OCI-LY1 (cell line): ENCODE data around the gene KHDRBS2.

ENCODE experiments used
- H2AFZ ChIP-seq: fragments of 200-600 bp; sonication (generic), shearing (Covaris generic); 2 replicates; pipeline ENCODE4 v1.6.0; 2014; ENCODE audit warnings: antibody characterized with exemption, mild to moderate bottlenecking, low read length
- H3F3A ChIP-seq: fragments of 200-600 bp; sonication (generic), shearing (Covaris generic); 2 replicates; pipeline ENCODE4 v1.6.0; 2014; ENCODE audit warnings: mild to moderate bottlenecking, antibody characterized with exemption, low read length, moderate library complexity; ENCODE audit not compliant: insufficient read depth
- H3K27ac ChIP-seq: fragments of 200-600 bp; sonication (generic); 2 replicates; pipeline ENCODE4 v1.5.1; 2014; ENCODE audit warnings: low read length, mixed run types, mild to moderate bottlenecking, low read depth; ENCODE audit not compliant: poor library complexity, severe bottlenecking
- H3K27me3 ChIP-seq: fragments of 200-600 bp; sonication (generic); 2 replicates; pipeline ENCODE4 v1.6.0; 2014; ENCODE audit warnings: antibody characterized with exemption, mild to moderate bottlenecking, low read length, moderate library complexity; ENCODE audit not compliant: insufficient read depth
- H3K36me3 ChIP-seq: fragments of 200-600 bp; sonication (generic); 2 replicates; pipeline ENCODE4 v1.6.1; 2014; ENCODE audit warnings: mild to moderate bottlenecking, antibody characterized with exemption, low read length, moderate library complexity, mixed read lengths; ENCODE audit not compliant: insufficient read depth
- H3K4me1 ChIP-seq: fragments of 200-600 bp; sonication (generic); 2 replicates; pipeline ENCODE4 v1.5.1; 2014; ENCODE audit warnings: mild to moderate bottlenecking, low read length, moderate library complexity; ENCODE audit not compliant: insufficient read depth, severe bottlenecking
- H3K4me2 ChIP-seq: fragments of 200-600 bp; sonication (generic), shearing (Covaris generic); 2 replicates; pipeline ENCODE4 v1.6.1; 2014; ENCODE audit warnings: low read length
- H3K4me3 ChIP-seq: fragments of 200-600 bp; sonication (generic); 2 replicates; pipeline ENCODE4 v1.5.1; 2014; ENCODE audit warnings: low read length, low read depth, mild to moderate bottlenecking, mixed read lengths; ENCODE audit not compliant: poor library complexity, severe bottlenecking
- H3K79me2 ChIP-seq: fragments of 200-600 bp; shearing (Covaris generic); 2 replicates; pipeline ENCODE4 v1.6.1; 2016; ENCODE audit warnings: mixed run types, low read length, mixed read lengths; ENCODE audit not compliant: insufficient read depth
- H3K9ac ChIP-seq: fragments of 200-600 bp; sonication (generic), shearing (Covaris generic); 2 replicates; pipeline ENCODE4 v1.6.1; 2014; ENCODE audit warnings: mild to moderate bottlenecking, low read length, mixed read lengths
- H3K9me2 ChIP-seq: fragments of 200-600 bp; sonication (generic), shearing (Covaris generic); 2 replicates; pipeline ENCODE4 v1.6.1; 2014; ENCODE audit warnings: low read depth, mild to moderate bottlenecking, low read length, mixed read lengths
- H3K9me3 ChIP-seq: fragments of 200-600 bp; shearing (Covaris generic); 2 replicates; pipeline ENCODE4 v1.6.1; 2014; ENCODE audit warnings: low read length, mixed read lengths
- H4K20me1 ChIP-seq: fragments of 200-600 bp; sonication (generic), shearing (Covaris generic); 2 replicates; pipeline ENCODE4 v1.6.0; 2016; ENCODE audit warnings: mild to moderate bottlenecking, low read length; ENCODE audit not compliant: insufficient read depth
- EZH2 ChIP-seq: fragments of 200-600 bp; sonication (generic), shearing (Covaris generic); IDR thresholded peaks from 2 replicates; pipeline ENCODE4 v1.8.0; 2017; ENCODE audit warnings: borderline replicate concordance, mixed run types, mild to moderate bottlenecking, antibody characterized with exemption, low read length, moderate library complexity, mixed read lengths
- TF ChIP-seq, protein P1 (sequence below): fragments of 200-600 bp; sonication (generic), shearing (Covaris generic); IDR thresholded peaks from 2 replicates; pipeline ENCODE4 v1.5.1; 2017; ENCODE audit warnings: mild to moderate bottlenecking, antibody characterized with exemption, low read length, moderate library complexity, mixed read lengths

KHDRBS2 gene

DNA sequence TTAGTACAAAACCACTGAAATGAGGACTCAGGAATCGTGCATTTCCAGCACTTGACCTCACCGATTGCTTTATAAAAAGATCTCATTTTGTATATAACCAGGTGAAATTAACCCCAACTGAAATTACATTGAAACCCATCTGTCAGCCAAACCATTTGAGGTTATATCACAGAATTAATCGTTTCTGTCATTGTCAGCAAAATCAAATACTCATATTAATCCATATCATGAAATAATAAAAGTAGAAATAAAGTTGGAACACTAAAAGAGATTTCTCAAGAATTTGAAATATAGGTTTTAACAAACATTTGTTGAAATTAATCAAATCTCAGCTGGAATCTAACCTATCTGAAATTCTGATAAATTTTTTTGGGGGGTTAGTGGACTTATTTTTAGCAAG, 23.7 kb downstream of the KHDRBS2 start:
- no peaks in the 10 kb centered on the region for H3K9me2 ChIP-seq
- H2AFZ ChIP-seq = no peak overlapping the region
- no peaks in the 10 kb centered on the region for H3K36me3 ChIP-seq
- no peaks in the 10 kb centered on the region for H3K79me2 ChIP-seq
- H3K27me3 ChIP-seq = no peaks in the 10 kb centered on the region
- H3F3A ChIP-seq = no peaks in the 10 kb centered on the region; the same call in 1 of the 2 replicates
- no peaks in the 10 kb centered on the region for H3K9me3 ChIP-seq
- no peak overlapping the region for H3K4me3 ChIP-seq
- no peak overlapping the region for H3K27ac ChIP-seq
- H3K4me1 ChIP-seq = no peaks in the 10 kb centered on the region
- H3K9ac ChIP-seq = no peak overlapping the region
- TF ChIP-seq, protein P1, sequence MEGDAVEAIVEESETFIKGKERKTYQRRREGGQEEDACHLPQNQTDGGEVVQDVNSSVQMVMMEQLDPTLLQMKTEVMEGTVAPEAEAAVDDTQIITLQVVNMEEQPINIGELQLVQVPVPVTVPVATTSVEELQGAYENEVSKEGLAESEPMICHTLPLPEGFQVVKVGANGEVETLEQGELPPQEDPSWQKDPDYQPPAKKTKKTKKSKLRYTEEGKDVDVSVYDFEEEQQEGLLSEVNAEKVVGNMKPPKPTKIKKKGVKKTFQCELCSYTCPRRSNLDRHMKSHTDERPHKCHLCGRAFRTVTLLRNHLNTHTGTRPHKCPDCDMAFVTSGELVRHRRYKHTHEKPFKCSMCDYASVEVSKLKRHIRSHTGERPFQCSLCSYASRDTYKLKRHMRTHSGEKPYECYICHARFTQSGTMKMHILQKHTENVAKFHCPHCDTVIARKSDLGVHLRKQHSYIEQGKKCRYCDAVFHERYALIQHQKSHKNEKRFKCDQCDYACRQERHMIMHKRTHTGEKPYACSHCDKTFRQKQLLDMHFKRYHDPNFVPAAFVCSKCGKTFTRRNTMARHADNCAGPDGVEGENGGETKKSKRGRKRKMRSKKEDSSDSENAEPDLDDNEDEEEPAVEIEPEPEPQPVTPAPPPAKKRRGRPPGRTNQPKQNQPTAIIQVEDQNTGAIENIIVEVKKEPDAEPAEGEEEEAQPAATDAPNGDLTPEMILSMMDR = no peak
- no peak for TF ChIP-seq EZH2
- H3K4me2 ChIP-seq = no peak overlapping the region
- H4K20me1 ChIP-seq = no peaks in the 10 kb centered on the region

DNA sequence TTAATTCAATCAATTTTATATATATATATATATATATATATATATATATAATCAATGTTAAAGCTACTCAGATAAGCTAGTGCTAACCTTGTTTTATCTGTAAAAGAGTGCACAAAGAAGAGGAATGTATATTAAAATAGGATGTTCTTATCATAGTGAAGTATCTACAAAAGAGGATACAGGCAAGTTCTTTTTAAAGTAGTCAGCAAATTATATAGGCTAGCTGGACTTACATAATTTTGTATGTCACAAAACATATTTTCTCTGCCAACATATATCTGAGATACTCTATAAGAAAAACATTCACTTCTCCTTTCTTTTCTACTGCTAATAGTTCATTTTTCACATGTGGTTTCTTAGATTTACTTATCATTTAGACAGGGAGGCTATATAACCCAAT, 39.9 kb downstream of the KHDRBS2 start:
- Histone ChIP-seq H3K9me2 (no peaks in the 10 kb centered on the region), H3K27me3 (no peaks in the 10 kb centered on the region), H3F3A (no peaks in the 10 kb centered on the region), H3K27ac (no peak overlapping the region), H3K4me2 (no peak overlapping the region), H2AFZ (no peak overlapping the region), H3K36me3 (no peaks in the 10 kb centered on the region), H3K4me1 (no peaks in the 10 kb centered on the region), H3K4me3 (no peak overlapping the region), H3K79me2 (no peaks in the 10 kb centered on the region), H4K20me1 (no peaks in the 10 kb centered on the region), H3K9me3 (no peaks in the 10 kb centered on the region), H3K9ac (no peak overlapping the region)
- TF ChIP-seq EZH2 = no peak
- TF ChIP-seq, protein P1 = no peak

DNA sequence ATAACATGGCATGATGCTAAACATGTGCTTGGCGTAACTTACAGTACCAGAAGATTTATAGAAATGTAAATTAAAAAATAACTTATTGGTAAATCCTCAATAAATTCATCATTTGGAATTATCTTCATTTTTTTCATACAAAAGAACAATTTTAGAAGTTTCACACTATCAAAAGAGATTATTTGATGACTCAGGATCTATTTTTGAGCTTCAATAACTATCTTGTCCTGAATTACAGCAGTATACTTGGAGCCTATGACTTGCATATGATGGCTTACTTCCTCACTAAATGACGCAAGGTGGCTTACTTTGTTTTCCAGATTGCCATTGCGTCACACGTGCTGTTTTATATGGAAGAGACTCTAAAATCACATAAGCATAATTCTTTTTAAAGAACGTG, 49.2 kb downstream of the KHDRBS2 start:
- no peaks in the 10 kb centered on the region for H3K79me2 ChIP-seq
- no peaks in the 10 kb centered on the region for H4K20me1 ChIP-seq
- no peaks in the 10 kb centered on the region for H3K9me2 ChIP-seq
- no peak overlapping the region for H2AFZ ChIP-seq
- no peak overlapping the region for H3K9ac ChIP-seq
- no peaks in the 10 kb centered on the region for H3K4me1 ChIP-seq
- H3K4me3 ChIP-seq = no peak overlapping the region
- no peaks in the 10 kb centered on the region for H3K9me3 ChIP-seq
- H3K27ac ChIP-seq = no peak overlapping the region
- TF ChIP-seq EZH2 = no peak
- TF ChIP-seq, protein P1 = no peak
- no peaks in the 10 kb centered on the region for H3F3A ChIP-seq
- no peak overlapping the region for H3K4me2 ChIP-seq
- no peaks in the 10 kb centered on the region for H3K36me3 ChIP-seq
- no peaks in the 10 kb centered on the region for H3K27me3 ChIP-seq
